GM21367 (cell line): Measurements from ENCODE around the gene TRIM31.
A peak's percentile ranks its signal among the peaks of the same experiment; 100 is the strongest.

Experiments used
- ATAC-seq: cut with Tn5 transposase; IDR thresholded peaks from one replicate; pipeline ENCODE4 v1.9.1; 2021; ENCODE audit not compliant: unreplicated experiment

The TRIM31 gene

DNA sequence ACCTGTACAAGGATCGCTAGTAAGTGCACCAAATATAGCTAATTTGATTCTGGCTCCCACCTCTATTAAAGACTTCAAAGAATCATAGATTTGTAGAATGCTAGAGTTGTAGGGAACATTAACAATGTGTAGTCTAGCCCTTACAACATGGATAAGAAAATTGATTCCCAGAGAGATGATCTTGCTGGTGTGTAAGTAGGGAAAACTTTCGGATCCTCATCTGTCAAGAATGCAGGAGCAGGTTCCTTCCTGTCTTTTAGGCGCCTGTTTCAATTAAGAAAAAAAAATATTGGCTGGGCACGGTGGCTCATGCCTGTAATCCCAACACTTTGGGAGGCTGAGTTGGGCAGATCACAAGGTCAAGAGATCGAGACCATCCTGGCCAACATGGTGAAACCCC is 25.0 kb downstream of the TRIM31 start:
- ATAC-seq = no peak

DNA sequence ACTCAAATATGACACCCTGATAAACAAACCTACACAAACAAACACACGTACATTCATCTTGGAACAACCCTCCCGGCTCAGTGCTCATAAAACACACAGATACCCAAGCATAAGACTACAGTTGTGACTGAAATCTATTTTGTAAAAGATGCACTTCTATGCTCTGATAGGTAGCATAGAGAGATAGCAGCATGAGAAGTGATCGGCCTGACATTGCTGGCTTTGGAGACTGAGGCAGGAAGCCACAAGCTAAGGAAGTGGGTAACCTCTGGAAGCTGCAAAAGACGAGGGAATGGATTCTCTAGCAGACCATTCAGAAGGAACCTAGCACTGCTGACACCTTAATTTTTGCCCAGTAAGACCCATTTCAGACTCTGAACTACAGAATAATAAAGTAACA is 35.7 kb downstream of the TRIM31 start:
- ATAC-seq = no peak

DNA sequence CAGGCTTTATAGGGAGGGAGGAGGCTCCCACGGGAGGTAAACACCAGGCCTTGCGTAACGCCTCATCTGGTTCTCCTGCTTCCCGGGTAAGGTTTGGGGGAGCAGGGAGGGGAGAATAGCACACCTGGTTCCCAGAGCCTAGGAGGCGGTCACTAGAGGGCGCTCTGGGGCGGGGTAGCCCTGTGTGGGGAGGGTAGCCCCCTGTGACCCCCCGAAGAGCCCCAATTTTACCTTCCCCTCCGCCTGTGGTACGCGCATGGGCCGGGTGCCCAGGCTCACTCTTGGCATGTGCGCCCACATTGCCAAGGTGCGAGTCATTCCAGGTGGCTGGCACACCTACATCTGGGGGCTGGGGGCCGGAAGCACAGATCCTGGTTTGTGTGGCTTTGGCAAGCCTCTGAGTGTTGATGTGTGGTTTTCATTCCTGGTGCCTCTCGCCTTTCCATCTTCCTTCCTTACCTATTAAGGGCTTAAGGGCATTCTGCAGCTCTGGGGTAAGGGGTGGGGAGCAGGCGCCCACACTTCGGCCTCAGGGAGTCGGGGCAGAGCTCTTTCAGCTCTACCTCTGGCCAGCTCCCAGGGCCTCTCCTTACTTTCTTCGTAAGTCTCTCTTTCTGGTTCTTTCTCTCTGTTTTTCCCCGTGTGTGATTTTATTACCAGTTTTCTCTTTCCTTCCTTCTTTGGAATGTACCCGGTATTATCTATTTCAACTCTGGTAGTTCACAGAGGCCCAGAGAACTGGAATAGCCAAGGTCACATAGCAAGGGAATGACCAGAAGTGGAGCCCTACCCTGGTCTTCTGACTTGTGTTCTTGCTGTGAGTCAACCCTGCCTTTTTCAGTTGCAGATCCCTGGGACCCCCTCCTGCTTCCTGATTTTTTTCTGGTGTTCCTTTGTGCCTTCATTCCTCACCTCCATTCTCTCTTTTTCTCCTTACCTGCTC is 36.8 kb downstream of the TRIM31 start:
- ATAC-seq = no peak

DNA sequence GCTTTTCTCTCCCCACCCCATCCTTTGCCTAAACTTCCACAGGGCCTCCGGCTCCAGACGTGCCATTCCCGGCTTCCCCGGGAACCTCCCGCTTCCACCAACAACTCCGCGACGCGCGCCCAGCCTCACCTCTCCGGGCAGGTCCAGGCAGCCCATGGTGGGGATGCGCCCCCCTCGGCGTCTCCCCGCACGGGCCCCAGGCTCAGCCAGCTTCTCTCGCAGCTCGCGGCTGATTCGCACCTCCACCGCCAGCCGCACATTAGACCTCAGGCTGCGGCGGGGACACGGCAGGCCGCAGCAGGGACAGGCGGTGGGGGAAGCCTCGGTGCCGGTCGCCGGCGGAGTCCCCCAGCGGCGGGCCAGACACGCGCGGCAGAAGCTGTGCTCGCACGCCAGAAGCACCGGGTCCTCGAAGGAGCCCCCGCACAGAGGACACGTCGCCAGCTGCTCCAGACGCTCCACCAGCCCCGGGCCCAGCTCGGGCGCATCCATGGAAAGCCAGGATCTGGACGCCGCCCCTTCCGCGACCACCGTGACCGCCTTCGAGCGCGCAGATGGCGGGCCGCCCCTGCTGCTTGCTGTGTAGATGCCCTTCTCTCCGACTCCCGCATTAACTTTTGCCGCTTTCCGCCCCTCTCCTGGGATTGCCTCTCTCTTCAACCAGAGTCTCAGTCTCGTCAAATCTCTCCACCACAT is 37.6 kb downstream of the TRIM31 start, which contains the start of gene RNF39:
RNF39 (minus strand) TSS at position 676 of the 696 bp plus-strand sequence; CDS start at position 492, 184 bp downstream.
- ATAC-seq = no peak

DNA sequence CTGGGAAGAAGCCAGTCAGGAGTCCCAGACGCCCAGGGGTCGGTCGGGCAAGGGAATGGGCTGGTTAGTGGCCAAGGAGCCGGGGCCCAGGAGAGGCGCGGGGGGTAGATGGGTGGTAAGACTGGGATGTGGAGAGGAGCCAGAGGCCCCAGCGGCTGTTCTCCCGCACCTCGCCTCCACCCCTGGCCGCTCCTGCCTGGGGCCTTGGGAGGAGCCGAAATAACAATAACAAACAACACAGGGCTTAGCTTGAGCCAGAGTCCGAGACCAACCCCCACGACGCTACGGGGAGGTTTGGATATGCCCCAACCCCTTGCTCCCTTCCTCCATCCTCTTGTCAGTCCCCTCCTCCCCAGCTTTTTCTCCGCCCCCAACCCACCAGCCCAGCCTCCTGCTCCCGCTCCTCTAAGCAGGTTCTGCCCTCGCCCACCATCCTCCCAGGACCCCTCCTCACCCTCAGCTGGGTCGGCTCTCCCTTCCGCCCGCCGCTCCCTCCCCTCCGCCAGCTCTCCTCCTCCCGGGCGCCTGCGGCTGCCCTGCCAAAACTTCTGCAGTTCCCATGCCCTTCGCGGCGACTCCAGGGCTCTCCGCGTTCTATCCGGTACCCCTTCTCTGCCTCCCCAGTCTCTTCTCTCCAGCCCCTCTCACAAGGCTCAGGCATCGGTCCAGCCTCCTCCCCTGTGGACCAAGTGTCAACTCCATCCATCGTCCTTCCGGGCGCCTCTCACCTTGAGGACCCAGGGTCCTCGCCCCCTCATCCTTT is 38.4 kb downstream of the TRIM31 start:
- no peak for ATAC-seq

DNA sequence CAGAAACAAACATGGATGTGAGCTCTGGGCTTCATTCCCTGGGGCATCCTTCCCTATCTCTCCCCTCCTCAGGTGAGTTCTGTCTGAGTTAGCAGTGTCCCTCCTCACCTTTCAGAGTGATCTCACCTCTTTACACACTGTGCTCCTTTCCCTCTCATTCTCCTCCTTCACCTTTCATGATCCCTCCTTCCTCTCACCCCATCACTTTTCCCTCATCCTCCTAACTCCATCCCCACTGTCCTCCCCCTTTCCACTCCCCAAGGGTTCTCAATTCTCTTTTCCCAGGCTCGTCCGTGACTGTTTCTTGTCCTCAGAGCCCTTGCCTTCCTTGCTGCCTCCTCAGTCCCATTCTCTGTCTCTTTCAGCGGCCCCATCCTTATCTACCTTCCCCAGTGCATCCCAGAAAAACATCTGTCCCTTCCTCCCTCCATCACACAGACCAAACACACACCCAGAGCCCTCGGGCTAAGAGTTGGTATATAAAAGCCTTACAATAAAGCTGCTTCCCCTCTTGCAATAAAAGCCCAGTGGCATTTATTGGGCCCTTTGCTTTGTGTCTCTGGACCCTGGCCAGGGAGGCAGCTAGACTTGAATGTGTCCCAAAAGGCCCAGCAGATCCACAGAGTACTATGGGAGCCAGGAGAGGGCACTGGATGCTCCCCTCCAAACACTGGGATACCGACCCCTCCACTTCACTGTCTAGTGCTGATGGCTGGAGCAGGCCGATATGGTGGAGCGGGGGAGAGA is 39.2 kb downstream of the TRIM31 start:
- no peak for ATAC-seq

DNA sequence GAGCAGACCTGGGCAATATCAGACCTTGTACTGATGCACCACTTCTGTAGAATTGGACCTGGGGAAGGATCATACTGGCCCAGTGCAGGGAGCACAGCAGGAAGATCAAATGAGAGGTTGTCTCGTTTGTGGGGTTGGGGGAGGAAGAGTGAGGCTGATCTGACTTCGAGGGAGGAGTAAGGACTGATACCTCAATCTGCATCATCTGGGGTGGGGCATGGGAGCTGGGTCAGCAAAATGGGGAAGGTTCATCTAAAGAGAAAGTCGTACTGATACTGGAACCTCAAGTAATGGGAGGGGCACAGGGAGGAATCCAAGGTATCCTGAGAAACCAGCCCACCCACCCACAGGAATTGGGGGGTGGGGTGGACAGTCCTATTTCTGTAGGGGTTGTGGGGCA is 41.0 kb downstream of the TRIM31 start:
- ATAC-seq = no peak

DNA sequence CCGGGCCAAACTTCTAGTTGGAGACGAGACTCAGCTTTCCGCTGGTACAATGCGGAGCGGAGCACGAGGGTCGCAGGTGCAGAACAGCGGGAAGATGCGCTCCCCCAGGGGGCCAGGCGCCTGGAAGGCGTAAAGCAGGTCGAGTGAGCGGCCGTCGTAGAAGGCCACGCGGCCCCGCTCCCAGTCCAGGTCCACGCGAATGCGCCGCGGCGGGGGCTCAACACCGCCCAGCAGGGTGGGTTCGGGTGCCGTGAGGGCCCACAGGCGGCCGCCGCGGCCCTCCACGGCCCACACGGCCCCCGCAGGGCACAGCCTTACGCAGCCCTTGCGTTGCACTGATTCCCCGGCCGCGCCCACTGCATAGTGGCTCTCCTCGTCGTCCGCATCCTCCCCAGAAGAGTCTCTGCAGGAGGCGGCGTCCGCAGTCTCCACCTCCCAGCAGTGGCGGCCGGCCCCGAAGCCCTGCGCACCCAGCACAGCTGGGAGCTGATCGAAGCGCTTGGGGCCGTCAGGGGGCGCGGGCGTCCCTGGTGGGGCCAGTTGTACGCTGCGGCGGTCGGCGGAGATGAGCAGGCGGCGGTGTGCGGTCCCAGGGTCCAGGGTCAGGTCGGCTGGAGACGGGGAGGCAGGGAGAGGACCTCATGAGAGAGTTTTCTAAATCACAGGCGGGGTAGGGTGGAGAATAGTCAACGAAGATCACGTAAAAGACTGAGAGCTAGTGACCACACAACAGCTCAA is 41.6 kb downstream of the TRIM31 start:
- ATAC-seq = no peak

DNA sequence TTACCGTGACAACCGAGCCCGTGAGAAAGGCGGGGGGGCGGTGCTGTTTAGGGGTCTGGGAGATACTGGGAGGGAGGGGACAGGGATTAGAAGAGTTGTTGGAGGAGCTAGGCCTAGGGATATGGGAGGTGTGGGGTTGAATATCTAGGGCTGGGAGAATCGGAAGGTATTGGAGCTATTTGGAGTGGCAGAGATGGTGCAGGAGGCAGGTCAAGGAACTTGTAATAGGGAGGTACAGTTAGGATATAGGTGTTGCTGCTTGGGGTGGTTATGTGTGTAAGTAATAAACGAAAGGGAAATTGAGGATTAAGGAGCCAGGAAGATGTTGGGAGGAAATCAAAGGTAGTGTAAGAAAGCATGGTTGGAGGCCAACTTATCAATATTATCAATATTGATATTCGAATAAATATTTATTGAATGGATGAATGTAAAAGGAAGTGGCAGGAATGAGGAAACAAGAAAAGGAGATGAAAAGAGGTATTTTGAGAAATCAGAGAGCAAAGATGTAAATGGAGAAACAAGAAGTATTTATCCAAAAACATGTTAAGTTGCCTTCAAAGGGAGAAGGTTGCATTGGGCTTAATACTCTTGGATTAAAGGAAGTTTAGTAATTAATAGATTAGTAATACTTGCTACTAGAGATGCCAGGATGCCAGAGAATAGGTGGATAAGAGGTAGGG is 45.3 kb downstream of the TRIM31 start:
- no peak for ATAC-seq

DNA sequence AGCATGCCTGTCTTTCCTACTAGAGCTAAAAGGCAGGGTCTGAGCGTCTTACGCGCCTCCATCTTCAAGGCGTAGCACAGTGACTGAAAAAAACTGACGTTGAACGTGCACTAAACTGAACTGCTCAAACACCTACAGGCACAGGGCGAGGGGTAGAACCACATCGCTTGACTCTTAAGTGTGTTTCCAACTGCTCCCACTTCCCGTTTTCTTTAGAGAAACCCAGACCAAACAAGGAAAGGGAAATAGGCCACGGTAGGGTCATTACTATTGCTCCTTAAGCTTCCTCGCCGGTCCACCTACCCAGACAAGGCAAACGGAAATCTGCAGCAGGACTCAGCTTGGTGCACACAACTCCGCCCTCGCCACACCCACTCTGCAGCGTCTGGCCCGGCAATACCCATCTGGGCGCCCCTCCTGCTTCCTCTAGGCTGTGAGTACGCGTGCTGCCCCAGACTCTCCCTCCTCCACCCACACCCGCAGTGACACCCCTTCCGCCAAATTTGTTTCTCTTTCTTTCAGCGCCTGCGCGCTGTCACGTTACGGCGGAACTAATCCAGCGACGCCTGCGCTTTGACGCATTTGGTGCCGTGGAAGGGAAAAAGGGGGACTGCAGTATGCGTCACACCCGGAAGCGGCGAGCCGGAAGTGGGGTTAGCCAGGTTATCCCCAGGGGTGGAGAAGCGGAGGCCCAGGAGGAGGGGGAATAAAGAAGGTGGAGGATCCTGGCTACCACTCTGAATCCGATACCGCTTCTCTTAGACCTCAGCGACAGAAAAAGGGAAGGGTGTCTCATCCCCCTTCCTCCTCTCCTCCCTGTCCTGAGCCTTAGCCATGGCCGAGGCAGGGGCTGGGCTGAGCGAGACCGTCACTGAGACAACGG is 46.1 kb downstream of the TRIM31 start, which contains the start of gene PPP1R11:
PPP1R11 (plus strand) TSS at position 622 of the 883 bp plus-strand sequence; CDS start at position 835, 213 bp downstream.
- ATAC-seq = peak; percentile 87

DNA sequence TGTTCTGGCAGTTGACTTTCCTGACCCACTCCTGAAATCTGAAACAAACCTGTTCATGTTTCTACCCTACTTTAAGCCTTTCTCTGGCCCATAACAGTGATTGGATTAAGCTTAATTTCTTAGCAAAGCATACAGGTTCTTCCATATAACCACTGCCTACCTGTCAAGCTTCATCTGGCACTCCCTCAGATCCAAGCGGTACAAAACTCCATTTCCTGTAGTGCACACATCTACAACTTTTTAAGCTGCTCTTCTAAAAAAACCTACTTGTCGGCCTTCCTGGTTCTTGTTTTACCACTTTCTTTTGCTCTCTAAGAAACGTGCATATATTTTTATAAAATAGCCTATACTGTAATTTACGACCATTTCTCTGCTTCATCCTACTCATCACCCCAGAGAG is 46.8 kb downstream of the TRIM31 start:
- ATAC-seq = no peak

DNA sequence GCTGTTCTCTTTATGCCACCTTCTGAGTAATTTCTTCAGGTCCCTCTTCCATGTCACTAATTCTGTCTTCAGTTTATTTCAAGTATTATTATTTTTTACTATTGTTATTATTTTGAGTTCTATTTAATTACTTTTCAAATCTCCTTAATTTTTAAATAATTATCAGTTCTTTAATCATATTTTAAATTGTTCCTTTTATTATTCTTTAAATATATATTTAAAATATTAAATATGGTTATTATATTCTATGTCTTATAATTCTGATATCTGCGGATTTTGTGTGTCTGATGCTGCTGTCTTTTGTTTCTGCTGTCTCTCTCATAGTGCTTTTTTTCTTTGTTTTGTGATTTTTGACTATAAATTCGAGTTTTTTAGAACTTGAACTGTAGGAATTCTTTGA is 49.6 kb downstream of the TRIM31 start:
- ATAC-seq = no peak

DNA sequence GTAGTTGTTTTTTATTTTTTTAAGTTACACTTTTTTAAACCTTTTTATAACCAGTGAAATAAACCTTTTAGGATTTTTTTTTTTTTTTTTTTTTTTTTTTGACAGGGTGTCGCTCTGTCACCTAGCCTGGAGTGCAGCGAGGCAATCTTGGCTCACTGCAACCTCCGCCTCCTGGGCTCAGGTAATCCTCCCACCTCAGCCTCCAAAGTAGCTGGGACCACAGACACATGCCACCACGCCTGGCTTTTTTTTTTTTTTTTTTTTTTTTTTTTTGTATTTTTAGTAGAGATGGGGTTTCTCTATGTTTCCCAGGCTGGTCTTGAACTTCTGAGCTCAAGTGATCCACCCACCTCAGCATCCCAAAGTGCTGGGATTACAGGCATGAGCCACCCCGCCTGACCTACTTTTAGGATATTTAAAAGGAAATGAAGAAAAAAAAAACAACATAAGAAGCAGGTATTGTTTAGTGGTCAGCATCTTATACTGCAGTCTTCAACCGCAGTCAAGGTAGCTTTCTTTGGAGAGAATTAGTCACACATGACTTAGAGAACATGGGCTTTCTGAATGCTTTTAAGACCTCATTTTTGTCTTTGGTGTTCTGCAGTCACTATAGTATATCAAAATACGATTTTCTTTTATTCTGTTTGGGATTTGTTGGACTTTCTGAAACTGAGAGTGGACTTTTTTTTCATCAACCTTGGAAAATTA is 50.3 kb downstream of the TRIM31 start:
- no peak for ATAC-seq

DNA sequence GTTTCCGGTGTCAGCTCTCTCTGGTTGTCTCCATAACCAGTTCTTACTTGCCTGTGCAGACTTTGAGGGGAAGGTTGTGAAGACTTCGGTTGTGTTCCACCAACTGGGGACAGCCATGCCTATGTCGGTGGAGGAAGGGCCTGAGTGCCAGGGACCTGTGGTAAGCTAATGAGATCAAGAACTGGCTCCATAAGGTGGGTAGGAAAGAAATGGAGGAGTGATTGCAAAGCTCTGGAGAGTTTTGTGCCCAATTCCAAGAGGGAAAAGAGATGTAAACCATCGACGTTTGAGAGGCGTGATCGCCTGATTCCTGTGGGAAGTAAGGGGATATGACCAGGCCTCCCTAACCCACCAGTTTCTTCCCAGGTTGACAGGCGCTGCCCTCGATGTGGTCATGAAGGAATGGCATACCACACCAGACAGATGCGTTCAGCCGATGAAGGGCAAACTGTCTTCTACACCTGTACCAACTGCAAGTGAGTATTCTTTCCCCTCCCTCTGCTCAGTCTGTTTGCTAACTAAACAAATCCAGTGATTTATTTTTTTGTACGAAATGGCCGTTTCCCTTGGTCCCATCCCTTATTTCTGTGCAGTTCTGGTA is 50.9 kb downstream of the TRIM31 start:
- ATAC-seq = no peak

DNA sequence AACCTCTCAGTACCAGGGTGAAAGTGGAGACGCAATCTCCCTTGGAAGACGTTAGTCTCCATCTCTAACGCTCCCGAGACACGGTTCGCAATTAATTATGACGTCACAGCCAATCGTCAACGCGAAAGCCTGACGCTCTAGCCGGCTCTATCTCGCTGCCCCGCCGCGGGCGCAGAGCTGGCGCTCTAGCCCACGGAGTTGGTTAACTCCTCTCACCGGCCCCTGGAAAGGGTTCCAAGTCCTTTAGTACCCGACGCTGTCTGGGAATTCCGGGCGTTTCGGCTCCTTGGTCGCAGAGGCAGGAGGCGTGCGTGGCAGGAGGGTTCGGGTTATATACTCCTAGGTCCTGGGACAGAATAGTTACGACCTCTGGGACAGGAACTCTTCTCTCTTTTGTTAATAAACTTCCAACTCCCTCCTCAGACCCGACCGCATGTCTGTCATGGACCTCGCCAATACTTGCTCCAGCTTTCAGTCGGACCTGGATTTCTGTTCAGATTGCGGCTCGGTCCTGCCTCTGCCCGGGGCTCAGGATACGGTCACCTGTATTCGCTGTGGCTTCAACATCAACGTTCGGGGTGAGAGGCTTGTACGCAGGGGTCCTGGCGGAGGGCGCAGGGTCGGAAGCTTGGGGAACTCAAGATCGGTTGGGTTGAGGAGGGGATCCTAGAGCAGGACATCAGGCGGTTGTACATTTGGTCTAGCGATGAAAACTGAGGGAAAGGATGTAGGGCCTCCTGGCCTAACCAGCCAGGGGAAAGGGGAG is 51.6 kb downstream of the TRIM31 start, which contains the start of gene POLR1H:
POLR1H (plus strand) TSS at position 174 of the 766 bp plus-strand sequence; CDS start at position 434, 260 bp downstream.
- peak; percentile 67 for ATAC-seq

DNA sequence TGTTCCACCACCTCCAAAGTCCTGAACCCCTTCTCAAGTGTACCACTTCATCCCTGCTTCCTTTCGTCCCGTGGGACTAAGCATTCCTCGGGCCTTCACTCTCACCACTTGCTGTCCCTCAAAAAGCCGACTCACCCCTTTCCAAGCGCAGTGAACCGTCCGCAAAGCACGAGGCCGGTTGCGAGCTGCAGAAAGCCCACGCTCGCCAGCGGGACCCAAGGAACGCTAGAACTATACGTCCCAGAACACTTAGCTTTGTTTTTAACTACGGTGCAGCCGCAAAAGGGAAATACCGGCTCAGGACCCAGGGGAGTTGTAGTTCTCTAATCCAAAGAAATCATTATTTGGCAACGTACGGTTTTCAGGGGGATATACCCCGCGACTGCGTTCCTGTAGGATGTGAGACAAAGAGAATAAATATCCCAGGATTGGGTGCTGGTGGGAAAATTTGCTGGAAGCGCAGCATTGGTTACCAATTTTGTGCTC is 52.2 kb downstream of the TRIM31 start:
- no peak for ATAC-seq
